Measurements from ENCODE around the gene PLD3.

Gene PLD3

DNA sequence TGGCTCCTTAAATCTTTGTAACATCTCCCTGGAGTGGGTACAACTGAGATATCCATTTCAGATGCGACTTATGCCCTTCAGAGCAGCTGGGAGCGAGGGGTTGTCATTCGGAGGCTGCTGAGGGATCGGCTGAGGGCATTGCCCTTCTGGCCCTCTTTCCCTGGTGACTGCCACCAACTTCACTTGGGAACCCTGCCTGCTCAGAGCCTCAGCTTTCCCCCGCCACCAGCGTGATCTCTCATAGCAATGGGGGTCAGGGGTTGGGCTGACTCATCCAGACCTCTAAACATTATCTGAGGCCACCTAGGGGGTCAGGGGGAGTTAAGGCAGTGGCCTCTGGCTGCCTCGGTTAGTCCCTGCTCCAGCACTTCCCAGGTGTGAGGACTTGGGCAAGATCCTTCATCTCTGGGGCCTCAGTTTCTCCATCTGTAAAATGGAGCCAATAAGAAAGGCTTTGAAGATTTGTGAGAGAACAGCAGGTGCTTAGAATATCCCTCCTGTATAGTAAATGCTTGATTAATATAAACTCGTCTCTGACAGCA, 63.5 kb downstream of the PLD3 start:
- TF ChIP-seq, protein P1, sequence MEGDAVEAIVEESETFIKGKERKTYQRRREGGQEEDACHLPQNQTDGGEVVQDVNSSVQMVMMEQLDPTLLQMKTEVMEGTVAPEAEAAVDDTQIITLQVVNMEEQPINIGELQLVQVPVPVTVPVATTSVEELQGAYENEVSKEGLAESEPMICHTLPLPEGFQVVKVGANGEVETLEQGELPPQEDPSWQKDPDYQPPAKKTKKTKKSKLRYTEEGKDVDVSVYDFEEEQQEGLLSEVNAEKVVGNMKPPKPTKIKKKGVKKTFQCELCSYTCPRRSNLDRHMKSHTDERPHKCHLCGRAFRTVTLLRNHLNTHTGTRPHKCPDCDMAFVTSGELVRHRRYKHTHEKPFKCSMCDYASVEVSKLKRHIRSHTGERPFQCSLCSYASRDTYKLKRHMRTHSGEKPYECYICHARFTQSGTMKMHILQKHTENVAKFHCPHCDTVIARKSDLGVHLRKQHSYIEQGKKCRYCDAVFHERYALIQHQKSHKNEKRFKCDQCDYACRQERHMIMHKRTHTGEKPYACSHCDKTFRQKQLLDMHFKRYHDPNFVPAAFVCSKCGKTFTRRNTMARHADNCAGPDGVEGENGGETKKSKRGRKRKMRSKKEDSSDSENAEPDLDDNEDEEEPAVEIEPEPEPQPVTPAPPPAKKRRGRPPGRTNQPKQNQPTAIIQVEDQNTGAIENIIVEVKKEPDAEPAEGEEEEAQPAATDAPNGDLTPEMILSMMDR (conservative IDR thresholded peaks at IDR 0.05; ENCODE audit: control insufficient read depth, insufficient read depth, low read depth, low read length), result no peak
- no peak overlapping the region for H3K4me3 ChIP-seq (ENCODE audit: control insufficient read depth, low read depth, low read length)
- no peak for DNase-seq (ENCODE audit: low read depth)

DNA sequence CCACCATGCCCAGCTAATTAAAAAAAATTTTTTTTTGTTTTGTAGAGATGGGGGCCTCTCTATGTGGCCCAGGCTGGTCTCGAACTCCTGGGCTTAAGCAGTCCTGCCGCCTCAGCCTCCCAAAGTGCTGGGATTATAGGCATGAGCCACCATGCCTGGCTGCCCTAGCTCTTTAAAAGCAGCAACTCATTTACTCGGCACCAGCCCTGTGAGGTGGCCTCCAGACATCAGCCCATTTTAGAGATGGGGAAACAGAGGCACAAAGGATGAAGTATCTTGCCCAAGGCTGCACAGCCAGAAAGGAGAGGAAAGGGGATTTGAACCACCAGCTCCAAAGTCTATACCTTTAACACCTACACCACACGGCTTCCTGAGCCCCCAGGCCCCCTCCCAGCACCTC, 64.4 kb downstream of the PLD3 start:
- TF ChIP-seq, protein P1 (conservative IDR thresholded peaks at IDR 0.05; ENCODE audit: control insufficient read depth, insufficient read depth, low read depth, low read length), result no peak
- H3K4me3 ChIP-seq (ENCODE audit: control insufficient read depth, low read depth, low read length), result no peak overlapping the region
- no peak for DNase-seq (ENCODE audit: low read depth)

DNA sequence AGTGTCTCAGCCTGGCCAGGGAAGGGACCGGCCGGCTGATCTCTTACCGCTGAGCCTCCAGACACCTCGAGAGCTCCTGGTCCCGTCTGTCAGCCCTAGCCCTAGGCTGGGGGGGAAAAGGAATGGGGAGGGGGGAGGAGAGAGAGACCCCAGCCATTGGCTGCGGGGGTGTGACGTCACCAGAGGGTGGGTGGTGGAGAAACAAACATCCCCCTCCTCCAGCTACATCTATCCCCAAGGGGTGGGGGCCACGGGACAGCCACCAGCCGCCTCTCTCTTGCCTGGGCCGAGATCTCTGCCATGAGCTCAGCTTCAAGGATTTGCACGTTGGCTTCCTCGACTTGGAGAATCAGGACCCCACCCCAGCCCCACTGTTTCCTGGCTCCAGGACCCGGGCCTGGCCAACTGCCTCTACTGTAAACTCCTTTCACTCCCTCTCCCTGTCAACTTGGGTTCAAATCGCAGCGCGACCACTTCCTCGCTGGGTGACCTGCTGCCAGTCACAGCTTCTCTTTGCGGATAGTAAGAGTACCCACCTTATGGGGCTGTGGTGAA, 64.9 kb downstream of the PLD3 start, which contains the start of gene PRX:
PRX (minus strand) TSS at position 88 of the 555 bp plus-strand sequence. CDS start 5,446 bp downstream, outside the sequence.
- no peak for DNase-seq (ENCODE audit: low read depth)
- no peak within 1 kb of the TSS for H3K4me3 ChIP-seq (ENCODE audit: control insufficient read depth, low read depth, low read length)
- TF ChIP-seq, protein P1 (conservative IDR thresholded peaks at IDR 0.05; ENCODE audit: control insufficient read depth, insufficient read depth, low read depth, low read length), result no peak

DNA sequence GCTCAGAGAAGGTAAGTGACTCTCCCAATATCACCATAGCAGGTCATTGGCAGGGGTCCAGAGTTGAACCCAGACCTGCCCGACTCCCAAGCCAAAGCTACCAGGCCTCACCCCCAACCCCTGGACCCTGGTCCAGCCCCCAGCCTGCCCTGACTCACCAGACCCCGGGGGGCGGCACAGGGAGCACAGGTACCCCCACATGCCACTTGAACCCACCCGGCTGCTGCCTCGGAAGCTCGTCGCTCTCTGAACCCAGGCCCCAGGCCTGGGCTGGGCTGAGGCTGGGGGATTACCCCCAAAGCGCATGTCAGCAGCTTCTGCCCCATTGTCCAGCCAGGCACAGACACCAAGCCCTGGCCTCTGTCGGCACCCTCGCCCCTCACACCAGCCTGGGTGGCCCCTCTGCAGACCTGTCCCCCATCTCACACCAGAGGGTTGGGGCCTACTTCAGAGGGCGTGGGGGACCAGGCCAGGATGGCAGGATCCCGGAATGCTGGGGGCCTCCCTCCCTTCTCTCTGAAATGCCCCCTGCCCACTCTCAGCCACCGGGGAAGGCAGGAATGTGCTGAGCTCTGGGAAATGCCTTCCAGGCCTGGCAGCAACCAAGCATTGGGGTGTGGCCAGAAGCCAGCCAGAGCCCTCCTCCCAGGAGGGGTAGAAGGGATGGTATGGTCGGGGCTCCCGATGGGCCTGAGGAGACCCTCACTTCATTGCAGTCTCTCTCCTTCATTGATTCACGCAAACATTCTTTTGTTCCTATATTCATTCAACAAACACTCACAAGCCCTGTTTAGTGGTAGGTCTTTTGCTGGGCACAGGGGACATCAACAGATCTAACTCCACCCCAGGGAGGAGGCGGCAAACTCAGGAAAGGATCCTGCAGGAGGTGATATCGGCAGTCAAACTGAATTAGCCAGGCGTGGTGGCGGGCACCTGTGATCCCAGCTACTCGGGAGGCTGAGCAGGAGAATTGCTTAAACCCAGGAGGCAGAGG, 66.3 kb downstream of the PLD3 start:
- TF ChIP-seq, protein P1 (conservative IDR thresholded peaks at IDR 0.05; ENCODE audit: control insufficient read depth, insufficient read depth, low read depth, low read length), result no peak
- no peak for DNase-seq (ENCODE audit: low read depth)
- H3K4me3 ChIP-seq (ENCODE audit: control insufficient read depth, low read depth, low read length), result no peak overlapping the region

DNA sequence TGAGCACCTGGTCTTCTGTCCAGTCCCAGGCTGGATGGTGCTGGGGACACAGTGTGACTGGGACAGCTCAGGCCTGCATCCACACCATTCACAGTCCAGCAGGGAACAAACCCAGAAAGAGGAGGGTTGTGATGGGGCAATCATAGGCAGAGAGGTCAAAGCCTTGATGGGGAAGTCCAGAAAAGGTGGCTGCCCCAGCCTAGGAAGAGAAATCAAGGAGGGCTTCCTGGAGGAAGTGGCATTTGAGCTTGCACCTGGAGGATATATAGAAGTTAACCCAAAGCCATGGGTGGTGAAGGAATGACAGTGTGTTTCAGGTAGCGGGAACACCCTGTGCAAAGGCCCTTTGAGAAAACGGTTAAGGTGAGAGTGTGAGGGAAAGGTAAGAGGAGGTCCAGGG, 67.3 kb downstream of the PLD3 start:
- DNase-seq (ENCODE audit: low read depth), result no peak
- H3K4me3 ChIP-seq (ENCODE audit: control insufficient read depth, low read depth, low read length), result no peak overlapping the region
- TF ChIP-seq, protein P1 (conservative IDR thresholded peaks at IDR 0.05; ENCODE audit: control insufficient read depth, insufficient read depth, low read depth, low read length), result no peak

DNA sequence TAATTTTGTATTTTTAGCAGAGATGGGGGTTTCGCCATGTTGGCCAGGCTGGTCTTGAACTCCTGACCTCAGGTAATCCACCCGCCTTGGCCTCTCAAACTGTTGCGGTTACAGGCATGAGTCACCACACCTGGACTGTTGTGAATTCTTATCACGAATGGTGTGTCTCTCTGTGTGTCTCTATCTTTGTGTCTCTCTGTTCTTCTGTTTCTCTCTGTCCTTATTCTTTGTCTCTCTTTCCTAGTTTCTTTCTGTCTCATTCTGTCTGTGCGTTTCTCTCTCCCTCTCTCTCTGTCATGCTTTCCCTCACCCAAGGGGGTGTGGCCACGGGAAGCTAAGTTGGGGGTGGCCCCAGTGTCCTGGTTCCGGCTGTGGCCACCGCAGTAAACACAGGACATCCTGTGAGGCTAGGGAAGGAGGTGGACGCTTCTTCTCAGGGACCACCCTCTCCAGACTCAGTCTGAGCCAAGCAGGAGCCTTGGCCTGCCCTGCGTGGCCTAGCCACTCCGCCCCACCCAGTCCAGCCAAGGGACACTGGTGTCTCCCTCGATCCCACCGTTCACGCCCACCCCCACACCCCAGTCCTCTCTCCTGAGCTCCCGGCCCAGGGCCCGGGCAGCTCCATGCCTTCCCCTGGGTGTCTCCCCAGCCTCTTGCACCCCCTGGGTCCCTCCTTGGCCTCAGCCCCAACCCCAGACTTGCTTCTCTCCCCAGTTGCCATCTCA, 68.6 kb downstream of the PLD3 start:
- DNase-seq (ENCODE audit: low read depth), result no peak
- H3K4me3 ChIP-seq (ENCODE audit: control insufficient read depth, low read depth, low read length), result no peak overlapping the region
- TF ChIP-seq, protein P1 (conservative IDR thresholded peaks at IDR 0.05; ENCODE audit: control insufficient read depth, insufficient read depth, low read depth, low read length), result no peak
